NCI-H2171 treated with DMSO at 0.1 percent for 48 hours (cell line): ENCODE data around the gene CFAP92.
A peak's percentile ranks its signal among the peaks of the same experiment; 100 is the strongest.
"Not testable (repeated sequence)": the region's sequence is repeated elsewhere in the genome, so short reads cannot be mapped to it uniquely, and the experiment has no call there.

Experiments
- DNase-seq: peaks from one replicate; lab custom pipeline; 2025; lab: John Stamatoyannopoulos, UW

The CFAP92 gene

GRCh38 chr3:128895843-128896697 lies 97.8 kb downstream of the CFAP92 start:
- DNase-seq, result no peak

- no peak for DNase-seq
Observed at GRCh38 chr3:128889139-128889894, 104.6 kb downstream of the CFAP92 start.

GRCh38 chr3:128884992-128885391 lies 108.9 kb downstream of the CFAP92 start:
- DNase-seq, result no peak

GRCh38 chr3:128882719-128883118 lies 111.2 kb downstream of the CFAP92 start:
- DNase-seq, result no peak

DNA sequence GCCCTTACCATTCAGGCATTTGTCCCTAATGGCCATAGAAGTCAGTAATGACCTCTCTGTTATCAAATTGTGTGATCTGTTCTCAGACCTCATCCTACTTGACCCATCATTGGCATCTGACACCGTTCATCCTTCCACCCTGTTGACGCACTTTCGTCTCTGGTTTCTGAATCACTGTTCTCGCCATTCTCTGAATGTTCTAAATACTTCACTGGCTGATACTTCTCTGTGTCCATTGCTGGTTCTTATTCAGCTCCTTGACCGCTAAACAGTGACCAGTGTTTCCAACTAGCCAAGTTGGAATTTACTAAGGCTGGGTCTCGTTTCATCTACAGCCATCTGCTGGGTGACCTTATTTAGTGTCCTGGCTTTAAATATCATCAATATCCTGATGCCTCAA lies 112.3 kb downstream of the CFAP92 start:
- DNase-seq, result no peak

- not testable (repeated sequence) for DNase-seq
Observed at GRCh38 chr3:128880455-128880854, 113.4 kb downstream of the CFAP92 start.

DNA sequence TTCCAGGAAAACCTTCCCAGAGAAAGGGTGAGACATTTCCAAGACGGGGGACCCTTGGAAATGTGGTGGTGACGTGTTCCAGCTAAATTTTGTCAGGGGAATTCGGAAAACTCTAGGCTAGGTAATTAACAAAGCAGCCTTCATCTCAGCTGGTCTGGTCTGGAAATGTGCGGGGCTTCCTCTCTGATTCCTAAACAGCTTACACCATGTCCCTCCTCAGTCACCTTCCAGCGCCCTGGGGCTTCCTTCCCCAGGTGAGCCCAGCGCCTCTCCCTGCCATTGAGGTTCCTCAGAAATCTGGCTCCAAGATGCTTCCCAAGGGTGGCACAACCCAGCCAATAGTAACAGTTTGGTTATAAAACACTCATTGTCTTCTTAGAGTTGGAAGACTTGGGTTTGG lies 113.9 kb downstream of the CFAP92 start:
- DNase-seq, result no peak

DNA sequence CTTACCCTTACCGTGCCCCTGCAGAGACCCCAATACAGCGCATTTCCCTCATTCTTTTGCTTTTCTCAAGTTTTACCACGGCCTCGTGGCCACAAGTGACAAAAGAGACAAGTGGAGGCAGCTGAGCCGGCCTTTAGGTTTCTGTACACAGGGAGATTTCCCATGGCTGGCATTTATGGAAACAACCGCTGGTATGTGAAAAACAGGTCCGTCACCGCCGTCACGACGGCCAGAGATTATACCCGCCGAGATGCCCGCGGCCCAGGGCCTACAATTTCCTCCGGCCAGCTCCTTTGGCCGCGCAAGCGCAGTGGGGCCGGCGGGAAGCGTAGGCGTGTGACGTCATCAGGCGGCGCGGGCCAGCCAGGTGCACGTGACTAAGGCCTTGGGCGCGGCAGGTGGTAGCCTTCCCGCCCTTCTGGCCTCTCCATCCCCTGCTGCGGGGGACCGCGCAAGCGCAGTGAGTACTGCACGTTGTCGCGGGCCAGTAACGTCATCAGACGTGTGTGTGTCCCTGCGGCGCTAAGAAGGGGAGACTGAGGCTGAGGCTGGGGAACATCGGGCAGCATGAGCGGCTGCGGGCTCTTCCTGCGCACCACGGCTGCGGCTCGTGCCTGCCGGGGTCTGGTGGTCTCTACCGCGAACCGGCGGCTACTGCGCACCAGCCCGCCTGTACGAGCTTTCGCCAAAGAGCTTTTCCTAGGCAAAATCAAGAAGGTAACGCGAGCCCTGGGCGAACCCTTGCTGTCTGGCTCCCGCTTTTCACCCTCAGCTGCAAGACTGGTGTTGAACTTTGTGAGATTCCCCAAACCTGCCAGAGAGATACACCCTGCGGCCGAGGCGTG lies 114.5 kb downstream of the CFAP92 start, which contains the start of gene ACAD9:
ACAD9 (plus strand) TSS at position 496 of the 845 bp plus-strand sequence; CDS start at position 568, 72 bp downstream.
- DNase-seq, result peak; percentile 97

GRCh38 chr3:128878556-128879124 lies 115.2 kb downstream of the CFAP92 start:
- peak; percentile 42 for DNase-seq

DNA sequence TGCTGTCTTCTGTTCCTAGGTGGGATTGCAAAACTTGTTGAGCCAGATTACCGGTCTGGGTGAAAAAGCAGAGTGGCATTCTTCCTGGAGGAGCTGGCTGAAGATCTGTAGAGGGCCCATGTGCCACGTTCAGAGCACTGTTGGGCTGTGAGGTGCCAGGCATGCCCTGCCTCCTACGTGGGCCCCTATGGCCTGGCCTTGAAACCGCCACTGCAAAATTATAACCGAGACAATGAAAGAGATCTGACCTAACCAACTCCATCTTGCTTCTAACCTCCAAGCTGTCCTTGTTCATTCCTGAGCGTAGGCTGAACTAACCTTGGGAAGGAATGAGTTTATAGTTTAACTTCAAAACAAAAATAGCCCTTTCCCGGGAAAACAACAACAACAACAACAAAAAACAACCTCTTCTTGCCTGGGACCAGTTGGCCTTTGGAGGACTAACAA lies 115.8 kb downstream of the CFAP92 start:
- DNase-seq, result no peak

- DNase-seq, result peak; percentile 9
Observed at GRCh38 chr3:128875556-128876120, 118.2 kb downstream of the CFAP92 start.

- no peak for DNase-seq
Observed at GRCh38 chr3:128874481-128875180, 119.2 kb downstream of the CFAP92 start.

DNA sequence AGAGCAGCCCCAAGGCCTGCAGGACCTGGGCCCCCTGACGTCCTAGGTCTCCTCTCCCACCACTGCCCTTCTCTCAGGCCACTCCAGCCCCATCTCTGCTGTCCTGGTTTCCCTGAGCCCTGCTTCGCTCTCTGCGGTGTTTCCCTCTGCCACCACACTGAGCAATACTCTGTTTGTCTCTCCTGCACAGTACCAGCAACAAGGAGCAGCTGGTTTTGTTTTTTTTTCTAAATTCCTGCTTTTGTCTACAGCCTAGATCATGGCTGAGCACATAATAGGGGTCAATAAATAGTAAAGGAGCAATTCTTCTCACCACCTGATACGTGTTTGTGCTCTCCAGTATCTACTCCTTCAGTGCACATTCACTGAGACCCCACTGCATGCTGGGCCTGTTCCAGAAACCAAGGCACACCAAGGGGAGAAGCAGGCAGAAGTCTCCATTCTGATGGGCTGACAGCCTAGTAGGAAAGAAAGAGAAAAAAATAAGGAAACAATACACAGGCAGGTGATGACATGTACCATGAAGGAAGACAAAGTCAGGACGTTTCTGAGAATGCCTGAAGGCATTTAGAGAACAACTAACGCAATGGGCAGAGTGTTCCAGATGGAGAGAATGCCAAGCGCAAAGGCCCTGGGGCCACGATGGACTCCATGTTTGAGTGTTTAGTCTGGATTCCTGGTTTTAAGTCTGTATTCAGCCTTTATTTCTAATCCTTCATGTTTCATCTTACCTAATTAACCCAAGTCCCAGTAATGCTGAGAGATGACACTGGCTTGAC lies 120.4 kb downstream of the CFAP92 start:
- no peak for DNase-seq

GRCh38 chr3:128872744-128873143 lies 121.1 kb downstream of the CFAP92 start:
- DNase-seq, result no peak

DNA sequence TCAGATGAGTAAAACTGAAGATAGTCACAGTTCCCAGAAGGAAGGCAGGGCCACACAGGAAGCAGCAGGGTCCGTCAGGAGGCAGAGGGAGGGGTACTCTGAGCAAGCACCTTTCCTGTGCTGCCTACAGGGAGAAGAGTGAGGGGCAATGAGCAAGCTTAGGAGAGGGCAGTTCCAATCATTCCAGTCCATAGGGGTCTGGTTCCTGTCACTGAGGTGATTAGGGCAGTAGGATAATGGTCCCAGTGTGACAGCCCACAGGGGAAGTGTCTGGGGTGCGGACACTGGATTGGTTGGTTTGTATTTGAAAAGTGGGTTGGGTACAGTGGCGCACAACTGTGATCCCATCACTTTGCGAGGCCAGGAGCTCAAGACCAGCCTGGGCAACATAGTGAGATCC lies 121.6 kb downstream of the CFAP92 start:
- no peak for DNase-seq

DNA sequence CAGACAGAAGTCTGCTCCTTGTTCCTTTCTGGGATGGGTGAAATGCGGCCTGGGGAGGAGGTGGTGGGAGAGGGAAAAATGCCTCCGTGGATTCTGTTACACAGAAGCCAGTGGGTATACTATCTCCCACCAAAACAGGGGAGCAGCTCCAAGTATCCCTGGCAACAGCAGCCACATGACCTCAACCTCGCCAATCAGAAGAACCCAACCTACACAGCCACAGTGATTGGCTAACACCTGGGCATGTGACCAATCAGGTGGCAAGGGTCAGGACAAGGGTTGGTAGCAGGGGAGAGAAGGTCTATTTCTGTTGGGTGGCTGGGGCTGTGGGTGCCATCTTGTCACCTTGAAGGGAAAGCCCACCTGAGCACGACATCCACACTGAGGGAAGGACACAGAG lies 123.5 kb downstream of the CFAP92 start:
- DNase-seq, result no peak

DNA sequence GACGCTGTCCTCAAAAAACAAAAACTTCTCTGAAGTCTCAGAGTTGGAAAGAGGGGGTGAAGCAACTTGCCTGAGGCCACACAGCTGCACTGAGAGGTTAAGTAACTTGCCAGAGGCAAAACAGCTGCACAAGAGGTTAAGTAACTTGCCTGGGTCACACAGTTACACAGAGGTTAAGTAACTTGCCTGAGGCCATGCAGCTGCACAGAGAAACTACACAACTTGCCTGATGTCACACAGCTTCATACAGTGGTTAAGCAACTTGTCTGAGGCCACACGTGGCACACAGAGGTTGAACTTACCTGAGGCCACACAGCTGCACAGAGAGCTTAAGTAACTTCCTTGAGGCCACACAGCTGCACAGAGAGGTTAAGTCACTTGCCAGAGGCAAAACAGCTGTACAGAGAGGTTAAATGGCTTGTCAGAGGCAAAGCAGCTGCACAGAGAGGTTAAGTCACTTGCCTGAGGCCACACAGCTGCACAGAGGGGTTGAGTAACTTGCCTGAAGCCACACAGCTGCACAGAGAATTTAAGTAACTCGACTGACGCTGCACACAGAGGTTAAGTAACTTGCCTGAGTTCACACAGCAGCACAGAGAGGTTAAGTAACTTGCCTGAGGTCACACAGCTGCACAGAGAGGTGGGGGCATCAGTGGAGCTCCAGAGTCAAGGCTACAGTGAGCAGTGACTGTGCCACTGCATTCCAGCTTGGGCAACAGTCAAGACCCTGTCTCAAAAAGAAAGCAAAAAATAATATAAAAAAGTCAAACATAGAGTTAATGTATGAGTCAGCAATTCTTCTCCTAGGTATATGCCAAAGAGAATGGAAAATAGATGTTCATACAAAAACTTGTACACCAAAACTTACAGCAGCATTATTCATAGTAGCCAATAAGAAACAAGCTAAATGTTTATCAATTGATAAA lies 126.4 kb downstream of the CFAP92 start:
- no peak for DNase-seq

GRCh38 chr3:128864849-128865804 lies 128.7 kb downstream of the CFAP92 start:
- not testable (repeated sequence) for DNase-seq
